CD4-positive, alpha-beta T cell treated with Interleukin-15 for 1 hour (primary cell): ENCODE measurements around the gene MSRB1.

ENCODE experiments used
- DNase-seq: peaks from one replicate; pipeline ENCODE4 v3.0.0-alpha.2; 2020

The MSRB1 gene

DNA sequence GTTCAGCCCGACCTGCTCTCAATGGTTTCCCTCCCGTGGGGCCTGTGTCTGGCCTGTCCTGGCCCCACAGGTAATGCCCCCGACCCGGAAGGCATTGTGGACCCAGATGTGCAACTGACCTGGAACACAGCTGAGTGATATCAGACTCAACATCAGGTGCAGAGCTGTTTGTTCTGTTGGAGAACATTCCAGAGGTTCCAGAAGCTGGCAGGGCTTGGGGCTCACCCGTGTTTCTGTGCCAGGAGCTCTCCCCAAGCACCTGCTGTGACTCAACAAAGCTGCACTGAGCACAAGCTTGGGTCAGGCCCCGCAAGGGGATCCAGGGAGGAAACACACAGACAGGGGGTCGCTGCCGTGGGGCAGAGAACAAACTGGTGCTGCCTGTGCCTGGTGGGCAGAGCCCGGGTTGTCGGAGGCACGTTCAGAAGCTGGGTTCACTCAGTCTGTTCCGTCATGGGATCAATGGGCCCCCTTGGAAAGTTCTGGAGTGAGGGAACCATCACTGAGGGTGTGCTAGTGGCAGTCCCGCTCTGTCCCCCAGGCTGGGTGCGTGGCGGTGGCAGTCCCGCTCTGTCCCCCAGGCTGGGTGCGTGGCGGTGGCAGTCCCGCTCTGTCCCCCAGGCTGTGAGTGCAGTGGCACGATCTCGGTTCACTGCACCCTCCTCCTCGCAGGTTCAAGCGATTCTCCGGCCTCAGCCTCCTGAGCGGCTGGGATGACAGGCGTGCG lies 46.9 kb downstream of the MSRB1 start:
- DNase-seq, result no peak

DNA sequence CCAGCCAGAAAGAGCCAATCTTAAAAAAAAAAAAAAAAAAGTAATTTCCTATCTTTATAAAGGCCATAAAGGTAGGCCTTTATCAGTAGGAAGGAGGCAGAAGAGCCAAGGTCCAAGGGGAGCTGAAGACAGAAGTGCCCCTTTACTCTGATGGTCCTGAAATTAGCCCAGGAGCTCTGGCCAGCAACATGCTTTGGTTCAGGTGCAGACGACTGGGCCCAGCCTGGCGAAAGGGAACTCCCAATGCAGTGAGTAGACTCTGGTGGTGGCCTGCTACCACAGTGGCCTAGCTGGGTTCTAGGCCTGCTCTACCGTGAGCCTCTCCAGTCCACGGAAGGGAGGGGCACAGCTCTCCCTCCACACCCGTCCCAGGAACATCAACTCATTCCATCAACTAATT lies 47.9 kb downstream of the MSRB1 start:
- DNase-seq, result no peak

DNA sequence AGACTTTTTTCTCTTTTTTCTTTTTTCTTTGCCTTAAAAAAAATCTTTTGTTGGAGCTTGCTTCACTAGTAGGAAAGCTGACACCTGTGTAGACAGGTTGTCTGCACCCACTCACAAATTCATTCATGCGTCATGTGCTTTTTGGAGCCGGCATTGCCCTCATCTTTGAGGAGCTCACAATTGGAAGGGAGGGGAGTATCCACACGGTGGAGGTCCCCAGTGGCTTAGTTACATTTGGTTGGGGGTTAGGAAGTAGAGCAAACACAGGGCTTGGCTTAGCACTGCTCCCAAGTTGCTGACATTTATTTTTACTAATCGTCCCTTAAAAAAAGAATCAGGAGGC lies 52.3 kb downstream of the MSRB1 start:
- DNase-seq, result no peak

DNA sequence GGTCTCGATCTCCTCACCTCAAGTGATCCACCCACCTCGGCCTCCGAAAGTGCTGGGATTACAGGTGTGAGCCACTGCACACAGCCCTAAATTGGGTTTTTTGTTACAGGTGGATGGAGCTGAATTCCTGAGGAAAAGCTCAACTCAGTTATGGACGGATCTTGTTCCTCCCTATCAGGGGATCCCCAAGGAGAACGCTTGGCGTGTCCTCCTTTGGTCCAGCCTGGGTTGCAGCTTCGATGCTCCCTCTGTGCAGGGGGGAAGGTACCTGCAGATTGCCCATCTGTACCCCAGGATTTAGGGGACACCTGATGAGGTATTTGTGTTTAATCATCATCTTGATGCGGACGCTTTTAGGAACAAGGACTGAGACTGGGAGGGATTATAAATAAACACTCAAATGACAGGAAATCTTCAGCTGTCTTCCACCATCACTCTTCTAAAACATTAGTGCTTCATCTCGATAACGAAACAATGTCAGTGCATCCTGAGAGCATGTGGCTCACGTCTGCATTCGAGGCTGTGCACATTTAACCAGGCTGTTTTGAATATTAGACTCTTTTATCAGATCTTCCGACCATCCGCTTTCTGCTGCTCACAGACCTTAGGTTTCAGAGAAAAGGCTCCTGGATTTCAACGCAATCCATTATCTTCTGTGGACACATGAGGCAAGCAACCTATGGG lies 52.8 kb downstream of the MSRB1 start:
- DNase-seq, result no peak
